NB4 (cell line): ENCODE results near the gene ENOX1.

ENCODE experiments used
- DNase-seq: peaks from one replicate; pipeline ENCODE4 v3.0.0; 2010; ENCODE audit warnings: low read depth
- H3K4me3 ChIP-seq: one replicate; pipeline ENCODE4 v1.5.1; 2011; ENCODE audit warnings: mild to moderate bottlenecking, low read depth, low read length, moderate library complexity
- CTCF ChIP-seq: IDR thresholded peaks from one replicate; pipeline ENCODE4 v1.5.1; 2012; ENCODE audit warnings: low read depth, low read length
- MAX ChIP-seq: IDR thresholded peaks from 2 replicates; pipeline ENCODE4 v1.6.1; 2011; ENCODE audit warnings: low read depth, low read length
- MYC ChIP-seq: IDR thresholded peaks from 2 replicates; pipeline ENCODE4 v1.6.1; 2011; ENCODE audit warnings: low read depth, low read length
- POLR2A ChIP-seq: IDR thresholded peaks from 2 replicates; pipeline ENCODE4 v1.6.1; 2011; ENCODE audit warnings: mild to moderate bottlenecking; ENCODE audit not compliant: insufficient read length; ENCODE audit errors: extremely low read depth

The ENOX1 gene

GRCh38 chr13:43389983-43390382, 396.8 kb downstream of the ENOX1 start:
- no peak overlapping the region for H3K4me3 ChIP-seq
- TF ChIP-seq CTCF (no peak), MYC (no peak), POLR2A (no peak), MAX (no peak)
- no peak for DNase-seq

- H3K4me3 ChIP-seq = no peak overlapping the region
- no peak for DNase-seq
- no peak for TF ChIP-seq MAX
- no peak for TF ChIP-seq POLR2A
- no peak for TF ChIP-seq MYC
- TF ChIP-seq CTCF = no peak
Measured at GRCh38 chr13:43389573-43389972, 397.2 kb downstream of the ENOX1 start.

- no peak for DNase-seq
- no peak overlapping the region for H3K4me3 ChIP-seq
- no peak for TF ChIP-seq MYC
- TF ChIP-seq POLR2A = no peak
- TF ChIP-seq CTCF = no peak
- no peak for TF ChIP-seq MAX
Measured at GRCh38 chr13:43388282-43389034, 398.3 kb downstream of the ENOX1 start.

GRCh38 chr13:43387880-43388279, 398.9 kb downstream of the ENOX1 start:
- TF ChIP-seq MYC = no peak
- no peak for TF ChIP-seq POLR2A
- no peak for TF ChIP-seq MAX
- TF ChIP-seq CTCF = no peak
- no peak for DNase-seq
- no peak overlapping the region for H3K4me3 ChIP-seq

- no peak overlapping the region for H3K4me3 ChIP-seq
- TF ChIP-seq MYC (no peak), POLR2A (no peak), CTCF (no peak), MAX (no peak)
- DNase-seq = no peak
Measured at GRCh38 chr13:43383498-43384165, 403.1 kb downstream of the ENOX1 start.
